ENCODE results near the gene NDUFB10.

DNA sequence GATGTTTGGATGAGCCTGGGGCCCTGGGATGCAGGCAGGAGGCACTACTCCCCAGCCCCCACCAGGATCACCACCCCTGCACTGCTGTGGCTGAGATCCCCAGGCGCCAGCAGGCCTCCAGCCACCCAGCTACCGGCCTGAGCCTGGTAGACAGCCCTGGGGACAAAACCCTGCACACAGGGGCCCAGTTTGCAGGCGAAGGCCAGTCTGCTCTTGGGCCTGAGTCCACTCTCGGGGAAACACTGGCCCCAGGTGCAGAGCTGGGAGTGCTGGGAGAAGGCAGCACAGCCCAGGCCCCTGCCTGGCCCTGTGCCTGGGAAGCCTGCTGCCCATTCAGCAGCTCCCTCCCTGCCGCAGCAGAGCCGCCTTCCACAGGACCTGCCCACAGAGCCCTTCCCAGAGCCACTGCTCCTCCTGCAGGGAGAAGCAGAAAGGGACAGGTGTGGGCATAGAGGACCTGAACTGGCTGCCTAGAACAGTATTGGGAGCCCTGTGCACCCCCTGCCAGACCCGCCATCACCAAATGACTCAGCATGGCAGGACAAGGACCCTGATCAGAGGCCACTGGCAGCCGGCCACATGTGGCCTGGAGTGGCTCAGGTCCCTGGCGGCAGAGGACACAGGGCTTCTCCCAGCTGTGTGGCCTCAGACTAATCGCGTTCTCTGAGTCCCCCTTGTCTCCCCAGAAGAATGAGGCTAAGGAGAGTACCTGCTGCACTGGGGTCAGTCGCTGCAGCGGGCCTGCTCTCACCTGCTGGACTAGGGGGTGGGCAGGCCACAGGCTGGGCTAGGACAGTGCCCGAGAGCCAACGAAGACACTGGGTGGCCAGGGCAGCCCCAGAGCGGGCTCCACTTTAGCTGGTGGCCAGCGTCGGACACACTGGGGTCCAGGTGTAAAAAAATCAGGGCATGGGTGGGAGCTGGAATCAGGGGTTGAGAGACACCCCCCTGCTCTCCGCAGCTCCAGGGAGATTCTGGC is 27.0 kb upstream of the NDUFB10 start:
- TF ChIP-seq POLR2AphosphoS5 (IDR thresholded peaks at IDR 0.05; ENCODE audit: low read depth) = no peak
- TF ChIP-seq, protein P1, sequence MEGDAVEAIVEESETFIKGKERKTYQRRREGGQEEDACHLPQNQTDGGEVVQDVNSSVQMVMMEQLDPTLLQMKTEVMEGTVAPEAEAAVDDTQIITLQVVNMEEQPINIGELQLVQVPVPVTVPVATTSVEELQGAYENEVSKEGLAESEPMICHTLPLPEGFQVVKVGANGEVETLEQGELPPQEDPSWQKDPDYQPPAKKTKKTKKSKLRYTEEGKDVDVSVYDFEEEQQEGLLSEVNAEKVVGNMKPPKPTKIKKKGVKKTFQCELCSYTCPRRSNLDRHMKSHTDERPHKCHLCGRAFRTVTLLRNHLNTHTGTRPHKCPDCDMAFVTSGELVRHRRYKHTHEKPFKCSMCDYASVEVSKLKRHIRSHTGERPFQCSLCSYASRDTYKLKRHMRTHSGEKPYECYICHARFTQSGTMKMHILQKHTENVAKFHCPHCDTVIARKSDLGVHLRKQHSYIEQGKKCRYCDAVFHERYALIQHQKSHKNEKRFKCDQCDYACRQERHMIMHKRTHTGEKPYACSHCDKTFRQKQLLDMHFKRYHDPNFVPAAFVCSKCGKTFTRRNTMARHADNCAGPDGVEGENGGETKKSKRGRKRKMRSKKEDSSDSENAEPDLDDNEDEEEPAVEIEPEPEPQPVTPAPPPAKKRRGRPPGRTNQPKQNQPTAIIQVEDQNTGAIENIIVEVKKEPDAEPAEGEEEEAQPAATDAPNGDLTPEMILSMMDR (IDR thresholded peaks at IDR 0.05; ENCODE audit: insufficient read depth, low read length) = no peak
- TF ChIP-seq, protein P2, sequence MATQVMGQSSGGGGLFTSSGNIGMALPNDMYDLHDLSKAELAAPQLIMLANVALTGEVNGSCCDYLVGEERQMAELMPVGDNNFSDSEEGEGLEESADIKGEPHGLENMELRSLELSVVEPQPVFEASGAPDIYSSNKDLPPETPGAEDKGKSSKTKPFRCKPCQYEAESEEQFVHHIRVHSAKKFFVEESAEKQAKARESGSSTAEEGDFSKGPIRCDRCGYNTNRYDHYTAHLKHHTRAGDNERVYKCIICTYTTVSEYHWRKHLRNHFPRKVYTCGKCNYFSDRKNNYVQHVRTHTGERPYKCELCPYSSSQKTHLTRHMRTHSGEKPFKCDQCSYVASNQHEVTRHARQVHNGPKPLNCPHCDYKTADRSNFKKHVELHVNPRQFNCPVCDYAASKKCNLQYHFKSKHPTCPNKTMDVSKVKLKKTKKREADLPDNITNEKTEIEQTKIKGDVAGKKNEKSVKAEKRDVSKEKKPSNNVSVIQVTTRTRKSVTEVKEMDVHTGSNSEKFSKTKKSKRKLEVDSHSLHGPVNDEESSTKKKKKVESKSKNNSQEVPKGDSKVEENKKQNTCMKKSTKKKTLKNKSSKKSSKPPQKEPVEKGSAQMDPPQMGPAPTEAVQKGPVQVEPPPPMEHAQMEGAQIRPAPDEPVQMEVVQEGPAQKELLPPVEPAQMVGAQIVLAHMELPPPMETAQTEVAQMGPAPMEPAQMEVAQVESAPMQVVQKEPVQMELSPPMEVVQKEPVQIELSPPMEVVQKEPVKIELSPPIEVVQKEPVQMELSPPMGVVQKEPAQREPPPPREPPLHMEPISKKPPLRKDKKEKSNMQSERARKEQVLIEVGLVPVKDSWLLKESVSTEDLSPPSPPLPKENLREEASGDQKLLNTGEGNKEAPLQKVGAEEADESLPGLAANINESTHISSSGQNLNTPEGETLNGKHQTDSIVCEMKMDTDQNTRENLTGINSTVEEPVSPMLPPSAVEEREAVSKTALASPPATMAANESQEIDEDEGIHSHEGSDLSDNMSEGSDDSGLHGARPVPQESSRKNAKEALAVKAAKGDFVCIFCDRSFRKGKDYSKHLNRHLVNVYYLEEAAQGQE (IDR thresholded peaks at IDR 0.05; ENCODE audit: insufficient replicate concordance, low read depth) = no peak
